OCI-LY1 (cell line): ENCODE data around the gene C21orf91.

Experiments
- EZH2 ChIP-seq: fragments of 200-600 bp; sonication (generic), shearing (Covaris generic); IDR thresholded peaks from 2 replicates; pipeline ENCODE4 v1.8.0; 2017; ENCODE audit warnings: borderline replicate concordance, mixed run types, mild to moderate bottlenecking, antibody characterized with exemption, low read length, moderate library complexity, mixed read lengths
- TF ChIP-seq, protein P1 (sequence below): fragments of 200-600 bp; sonication (generic), shearing (Covaris generic); IDR thresholded peaks from 2 replicates; pipeline ENCODE4 v1.5.1; 2017; ENCODE audit warnings: mild to moderate bottlenecking, antibody characterized with exemption, low read length, moderate library complexity, mixed read lengths

DNA sequence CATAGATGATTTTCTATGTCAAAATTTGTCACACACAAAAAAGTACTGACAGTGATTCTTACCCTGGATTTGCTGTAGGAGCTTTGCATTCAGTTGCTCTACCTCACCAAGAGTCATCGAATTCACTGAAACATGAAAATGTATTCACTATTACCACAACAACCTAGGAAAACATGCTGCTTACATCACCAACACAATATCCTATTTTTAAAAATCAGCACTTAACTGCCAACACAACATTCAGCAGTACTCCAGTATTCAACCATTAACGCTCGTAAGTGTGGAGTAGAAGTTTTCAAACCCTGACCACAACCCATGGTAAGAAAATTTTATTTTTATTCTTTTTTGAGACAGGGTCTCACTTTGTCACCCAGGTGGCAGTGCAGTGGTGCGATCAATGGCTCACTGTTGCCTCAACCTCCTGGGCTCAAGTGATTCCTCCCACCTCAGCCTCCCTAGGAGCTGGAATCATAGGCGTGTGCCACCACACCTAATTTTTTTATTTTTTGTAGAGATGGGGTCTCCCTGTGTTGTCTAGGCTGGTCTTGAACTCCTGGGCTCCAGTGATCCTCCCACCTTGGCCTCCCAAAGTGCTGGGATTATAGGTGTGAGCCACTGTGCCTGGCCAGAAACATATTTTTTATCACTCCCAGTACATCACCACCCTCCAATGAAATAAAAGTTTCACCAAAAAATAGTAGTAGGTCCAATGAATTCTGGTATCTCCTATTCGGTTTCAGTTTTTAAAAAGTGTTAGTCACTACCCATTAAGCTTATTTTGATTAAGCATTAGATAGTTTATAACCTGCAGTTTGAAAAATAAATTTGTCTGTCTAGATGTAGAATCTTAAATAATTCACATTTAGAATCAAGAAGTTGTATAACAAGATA, 23.8 kb downstream of the C21orf91 start:
- TF ChIP-seq, protein P1, sequence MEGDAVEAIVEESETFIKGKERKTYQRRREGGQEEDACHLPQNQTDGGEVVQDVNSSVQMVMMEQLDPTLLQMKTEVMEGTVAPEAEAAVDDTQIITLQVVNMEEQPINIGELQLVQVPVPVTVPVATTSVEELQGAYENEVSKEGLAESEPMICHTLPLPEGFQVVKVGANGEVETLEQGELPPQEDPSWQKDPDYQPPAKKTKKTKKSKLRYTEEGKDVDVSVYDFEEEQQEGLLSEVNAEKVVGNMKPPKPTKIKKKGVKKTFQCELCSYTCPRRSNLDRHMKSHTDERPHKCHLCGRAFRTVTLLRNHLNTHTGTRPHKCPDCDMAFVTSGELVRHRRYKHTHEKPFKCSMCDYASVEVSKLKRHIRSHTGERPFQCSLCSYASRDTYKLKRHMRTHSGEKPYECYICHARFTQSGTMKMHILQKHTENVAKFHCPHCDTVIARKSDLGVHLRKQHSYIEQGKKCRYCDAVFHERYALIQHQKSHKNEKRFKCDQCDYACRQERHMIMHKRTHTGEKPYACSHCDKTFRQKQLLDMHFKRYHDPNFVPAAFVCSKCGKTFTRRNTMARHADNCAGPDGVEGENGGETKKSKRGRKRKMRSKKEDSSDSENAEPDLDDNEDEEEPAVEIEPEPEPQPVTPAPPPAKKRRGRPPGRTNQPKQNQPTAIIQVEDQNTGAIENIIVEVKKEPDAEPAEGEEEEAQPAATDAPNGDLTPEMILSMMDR = no peak
- TF ChIP-seq EZH2 = no peak
